GM18951 (cell line): ENCODE results near the gene COPB1.

Source experiments
- POLR2A ChIP-seq: IDR thresholded peaks from 4 replicates; pipeline ENCODE4 v1.6.1; 2011; ENCODE audit warnings: mild to moderate bottlenecking; ENCODE audit not compliant: insufficient read length, insufficient read depth; ENCODE audit errors: extremely low read depth
- in situ Hi-C: fragments of 300-500 bp; cut with MboI; formaldehyde crosslinking; loops from one replicate; pipeline ENCODE4 v1.12.0; 2022; ENCODE audit warnings: low sequenced_read_pairs, mixed read lengths, inconsistent platforms; ENCODE audit not compliant: unreplicated experiment

Gene COPB1

GRCh38 chr11:14443638-14444037 is 56.0 kb downstream of the COPB1 start:
- in situ Hi-C loops: loop anchor here (10.0 kb wide), 1 partner anchor 149 kb away; no protein-coding TSS in a partner anchor
- TF ChIP-seq POLR2A: no peak

- in situ Hi-C loops: no loop called here
- TF ChIP-seq POLR2A: no peak
Observed at GRCh38 chr11:14435717-14436512, 63.7 kb downstream of the COPB1 start.

- in situ Hi-C loops: no loop called here
- TF ChIP-seq POLR2A: no peak
Observed at GRCh38 chr11:14425621-14426020, 74.0 kb downstream of the COPB1 start.

- in situ Hi-C loops: loop anchor here (25.0 kb wide), 1 partner anchor 462 kb away; the partner anchor contains the start of gene SPON1
- no peak for TF ChIP-seq POLR2A
Observed at GRCh38 chr11:14424096-14424495, 75.5 kb downstream of the COPB1 start.

- in situ Hi-C loops: loop anchor here (25.0 kb wide), 1 partner anchor 461 kb away; the partner anchor contains the start of gene SPON1
- TF ChIP-seq POLR2A: no peak
Observed at GRCh38 chr11:14423633-14424032, 76.0 kb downstream of the COPB1 start.

GRCh38 chr11:14422814-14423182 is 76.8 kb downstream of the COPB1 start:
- TF ChIP-seq POLR2A: no peak
- in situ Hi-C loops: loop anchor here (25.0 kb wide), 1 partner anchor 460 kb away; the partner anchor contains the start of gene SPON1

GRCh38 chr11:14422052-14422813 is 77.4 kb downstream of the COPB1 start:
- no peak for TF ChIP-seq POLR2A
- in situ Hi-C loops: loop anchor here (25.0 kb wide), 1 partner anchor 460 kb away; the partner anchor contains the start of gene SPON1

- in situ Hi-C loops: loop anchor here (25.0 kb wide), 1 partner anchor 458 kb away; the partner anchor contains the start of gene SPON1
- no peak for TF ChIP-seq POLR2A
Observed at GRCh38 chr11:14420223-14420622, 79.4 kb downstream of the COPB1 start.

GRCh38 chr11:14418801-14419417 is 80.7 kb downstream of the COPB1 start:
- no peak for TF ChIP-seq POLR2A
- in situ Hi-C loops: loop anchor here (25.0 kb wide), 1 partner anchor 457 kb away; the partner anchor contains the start of gene SPON1

- TF ChIP-seq POLR2A: no peak
- in situ Hi-C loops: loop anchor here (25.0 kb wide), 1 partner anchor 455 kb away; the partner anchor contains the start of gene SPON1
Observed at GRCh38 chr11:14417617-14418374, 81.8 kb downstream of the COPB1 start.

- in situ Hi-C loops: loop anchor here (25.0 kb wide), 1 partner anchor 455 kb away; the partner anchor contains the start of gene SPON1
- no peak for TF ChIP-seq POLR2A
Observed at GRCh38 chr11:14417186-14417585, 82.4 kb downstream of the COPB1 start.
